HG03196 (cell line): Measurements from ENCODE around the gene KLHL35.

Experiments
- ATAC-seq: cut with Tn5 transposase; IDR thresholded peaks from one replicate; pipeline ENCODE4 v1.9.1; 2021; ENCODE audit not compliant: unreplicated experiment

The KLHL35 gene, protein sequence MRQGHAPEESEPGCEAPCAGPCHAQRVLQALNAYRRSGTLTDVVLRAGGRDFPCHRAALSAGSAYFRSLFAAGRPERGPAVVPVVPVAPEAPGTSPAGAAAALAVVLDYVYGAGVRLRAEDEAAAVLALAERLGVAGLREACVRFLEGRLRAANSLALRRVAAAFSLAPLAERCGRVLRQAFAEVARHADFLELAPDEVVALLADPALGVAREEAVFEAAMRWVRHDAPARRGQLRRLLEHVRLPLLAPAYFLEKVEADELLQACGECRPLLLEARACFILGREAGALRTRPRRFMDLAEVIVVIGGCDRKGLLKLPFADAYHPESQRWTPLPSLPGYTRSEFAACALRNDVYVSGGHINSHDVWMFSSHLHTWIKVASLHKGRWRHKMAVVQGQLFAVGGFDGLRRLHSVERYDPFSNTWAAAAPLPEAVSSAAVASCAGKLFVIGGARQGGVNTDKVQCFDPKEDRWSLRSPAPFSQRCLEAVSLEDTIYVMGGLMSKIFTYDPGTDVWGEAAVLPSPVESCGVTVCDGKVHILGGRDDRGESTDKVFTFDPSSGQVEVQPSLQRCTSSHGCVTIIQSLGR

DNA sequence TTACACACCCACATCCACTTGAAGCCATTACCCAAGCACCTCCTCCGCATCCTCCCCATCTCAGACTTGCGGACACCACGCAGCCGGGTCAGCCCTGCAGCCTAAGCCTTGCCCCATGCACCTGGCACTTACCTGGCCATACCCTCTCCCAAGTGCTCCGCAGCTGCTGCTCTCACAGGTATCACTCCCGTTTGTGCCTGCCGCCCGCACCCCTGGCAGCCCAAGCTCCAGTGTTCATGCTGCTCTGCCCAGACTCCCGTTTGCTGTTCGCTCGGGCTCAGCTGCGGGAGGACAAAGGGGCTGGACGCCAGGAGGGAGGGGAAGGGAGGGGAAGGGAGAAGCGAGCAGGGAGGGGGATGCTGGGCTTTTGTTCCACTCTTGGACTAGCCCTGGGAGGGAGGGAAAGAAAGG, at the start of gene KLHL35:
Gene KLHL35 (minus strand): TSS at position 293 of the 411 bp plus-strand sequence. CDS start 2,574 bp downstream, outside the sequence.
- no peak for ATAC-seq

DNA sequence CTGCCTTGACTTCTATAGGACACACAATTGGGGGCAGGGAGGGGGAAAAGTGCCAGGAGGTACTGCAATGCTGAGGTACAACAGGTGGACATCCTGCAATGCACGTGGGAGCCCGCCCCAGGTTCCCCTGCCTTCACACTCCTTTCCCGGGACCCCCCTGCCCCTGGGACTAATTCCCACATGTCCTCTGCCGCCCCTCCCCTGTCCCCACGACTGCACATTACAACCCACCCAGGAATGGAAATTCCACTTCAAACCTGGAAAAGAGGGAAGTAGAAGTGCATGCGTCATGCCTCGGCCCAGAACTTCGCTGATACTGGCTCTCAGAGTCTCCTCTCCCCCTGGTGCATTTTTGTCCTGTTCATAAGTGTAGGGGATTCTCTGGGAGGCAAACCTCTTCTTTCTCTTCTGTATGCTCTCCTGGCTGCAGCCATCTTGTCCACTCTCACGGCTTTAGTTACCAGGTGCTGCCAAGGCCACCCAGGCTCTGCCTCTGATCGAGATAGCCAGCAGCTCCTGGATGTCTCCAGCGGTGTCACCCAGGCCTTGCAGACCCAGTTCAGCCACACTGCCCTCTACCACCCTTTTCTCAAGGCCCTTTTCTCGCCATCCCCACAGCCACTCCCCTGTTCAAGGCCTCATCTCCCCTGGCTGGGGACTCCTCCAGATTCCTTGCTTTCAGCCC, 49.1 kb upstream of the KLHL35 start:
- ATAC-seq: no peak

DNA sequence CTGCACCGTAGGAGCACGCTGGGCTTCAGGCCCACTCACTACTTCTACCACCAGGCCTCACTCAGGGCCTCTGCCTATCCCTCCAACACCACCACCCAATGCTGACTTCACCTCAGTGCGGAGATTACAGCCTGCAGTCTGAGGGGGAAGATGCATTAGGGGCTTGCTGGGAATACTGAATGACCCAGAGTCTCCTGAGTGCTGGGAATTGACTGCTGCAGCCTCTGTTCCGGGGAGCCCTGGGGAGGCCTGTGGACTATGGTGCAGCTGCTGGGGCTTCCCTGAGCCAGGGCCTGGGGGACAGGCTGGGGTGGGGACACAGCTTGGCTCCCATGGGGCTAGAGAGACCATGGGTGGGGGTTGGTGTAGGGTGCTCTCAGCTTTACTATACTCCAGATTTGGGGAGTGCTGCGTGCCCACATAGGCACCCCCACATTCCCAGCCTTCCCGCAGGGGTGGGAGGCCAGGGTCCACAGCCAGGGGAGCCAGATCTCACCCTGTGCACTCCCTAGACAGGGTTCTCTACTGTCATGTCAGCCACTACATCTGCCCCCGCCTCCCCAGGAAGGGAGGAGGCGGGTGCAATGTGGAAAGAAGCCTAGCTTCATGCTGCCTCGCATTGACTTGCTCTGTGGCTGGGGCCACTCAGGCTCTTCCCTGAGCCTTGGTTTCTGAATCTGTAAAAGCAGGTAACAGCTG, 48.4 kb upstream of the KLHL35 start:
- no peak for ATAC-seq

DNA sequence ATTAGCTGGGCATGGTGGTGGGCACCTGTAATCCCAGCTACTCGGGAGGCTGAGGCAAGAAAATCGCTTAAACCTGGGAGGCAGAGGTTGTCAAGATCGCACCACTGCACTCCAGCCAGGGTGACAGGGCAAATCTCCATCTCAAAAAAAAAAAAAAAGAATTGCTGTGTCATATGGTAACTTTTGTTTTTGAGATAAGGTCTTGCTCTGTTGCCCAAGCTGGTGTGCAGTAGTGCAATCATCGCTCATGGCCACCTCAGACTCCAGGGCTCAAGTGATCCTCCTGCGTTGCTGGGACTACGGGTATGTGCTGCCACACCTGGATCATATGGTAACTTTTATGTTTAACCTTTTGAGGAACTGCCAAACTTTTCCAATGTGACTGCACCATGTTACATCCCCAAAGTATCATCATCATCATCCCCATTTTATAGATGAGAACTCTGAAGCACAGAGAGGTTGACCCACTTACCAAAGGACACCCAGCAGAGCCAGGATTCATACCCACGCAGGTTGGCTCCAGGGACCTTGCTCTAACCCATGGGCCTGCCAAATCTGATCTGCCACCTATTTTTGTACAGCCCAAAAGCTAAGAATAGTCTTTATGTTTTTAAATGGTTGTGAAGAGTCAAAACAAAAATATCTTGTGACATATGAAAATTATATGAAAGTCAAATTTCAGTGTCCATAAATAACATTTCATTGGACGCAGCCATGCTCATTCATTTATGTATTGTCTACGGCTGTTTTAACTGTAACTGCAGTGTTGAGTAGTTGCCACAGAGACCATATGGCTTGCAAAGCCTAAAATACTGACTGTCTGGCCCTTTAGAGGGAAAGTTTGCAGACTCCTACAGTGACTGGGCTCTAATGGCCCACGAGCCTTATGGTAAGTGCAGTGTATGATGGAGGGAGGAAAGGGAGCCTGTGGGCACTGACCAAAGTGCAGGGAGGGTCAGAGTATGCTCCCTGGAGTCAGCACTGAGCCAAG, 47.5 kb upstream of the KLHL35 start:
- no peak for ATAC-seq

DNA sequence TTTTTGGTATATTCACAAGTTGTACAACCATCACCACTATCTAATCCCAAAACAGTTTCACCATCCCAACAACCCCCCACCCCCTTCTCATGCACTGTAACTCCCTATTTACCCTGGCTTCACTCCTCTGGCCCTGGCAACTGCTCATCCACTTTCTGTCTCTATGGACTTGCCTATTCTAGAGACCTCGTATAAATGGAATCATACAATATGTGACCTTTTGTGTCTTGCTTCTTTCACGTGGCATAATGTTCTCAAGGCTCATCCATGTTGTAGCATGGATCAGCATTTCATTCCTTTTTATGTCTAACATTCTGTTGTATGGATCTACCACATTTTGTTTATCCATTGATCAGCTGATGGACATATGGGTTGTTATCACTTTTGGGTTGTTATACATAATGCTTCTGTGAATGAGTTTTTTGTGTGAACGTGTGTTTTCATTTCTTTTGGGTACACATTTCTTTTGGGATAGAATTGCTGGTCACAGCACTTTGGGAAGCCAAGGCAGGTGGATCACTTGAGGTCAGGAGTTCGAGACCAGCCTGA, 46.7 kb upstream of the KLHL35 start:
- no peak for ATAC-seq

DNA sequence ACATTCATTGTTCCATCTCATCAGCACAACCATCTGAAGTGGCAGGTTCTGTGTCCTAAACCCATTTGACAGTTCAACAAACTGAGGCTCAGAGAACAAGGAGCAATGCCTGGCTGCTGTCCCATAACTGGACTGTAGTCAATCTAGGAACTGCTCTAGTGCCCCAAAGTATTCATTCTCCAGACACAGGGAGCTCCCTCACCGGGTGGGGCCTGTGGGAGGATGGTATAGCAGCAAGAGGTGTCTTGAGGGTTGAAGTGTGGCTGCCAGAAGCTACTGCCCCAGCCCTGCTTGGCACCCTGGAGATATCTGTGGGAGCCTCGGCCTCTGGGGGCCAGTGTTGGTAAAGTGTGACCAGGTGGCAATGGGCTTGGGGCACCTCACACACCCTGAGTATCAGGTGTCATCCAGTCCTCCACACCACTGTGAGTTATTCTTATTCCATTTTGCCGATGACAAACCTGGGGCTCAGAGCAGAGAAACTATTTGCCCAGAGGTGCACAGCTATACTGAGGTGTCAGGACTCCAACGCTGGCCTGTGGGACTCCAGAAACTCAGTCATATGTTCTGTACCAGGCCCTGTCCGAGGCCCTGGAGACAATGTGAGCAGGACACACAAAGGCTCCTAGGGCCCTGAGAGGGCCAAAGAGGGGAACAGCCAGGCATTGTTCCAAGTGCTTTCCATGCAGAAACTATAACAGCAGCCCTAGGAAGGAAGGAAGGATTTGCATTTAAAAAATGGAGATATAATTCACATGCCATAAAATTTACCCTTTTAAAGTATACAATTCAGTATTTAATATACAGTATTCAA, 46.0 kb upstream of the KLHL35 start:
- no peak for ATAC-seq

DNA sequence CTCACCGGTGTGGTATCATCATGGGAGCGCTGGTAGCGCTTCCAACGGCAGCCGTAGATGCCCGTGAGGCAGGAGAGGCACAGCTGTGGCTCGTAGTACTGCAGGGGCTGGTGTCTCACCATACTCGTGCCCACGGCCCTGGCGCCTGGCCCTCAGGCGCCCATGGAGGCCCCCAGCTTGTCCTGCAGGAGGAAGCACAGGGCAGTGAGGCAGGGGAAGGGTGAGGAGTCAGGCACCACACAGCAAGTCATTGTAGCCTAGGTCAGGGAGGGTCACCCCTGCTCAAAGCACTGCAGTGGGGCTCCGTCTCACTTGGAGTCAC, 44.6 kb upstream of the KLHL35 start:
- no peak for ATAC-seq

DNA sequence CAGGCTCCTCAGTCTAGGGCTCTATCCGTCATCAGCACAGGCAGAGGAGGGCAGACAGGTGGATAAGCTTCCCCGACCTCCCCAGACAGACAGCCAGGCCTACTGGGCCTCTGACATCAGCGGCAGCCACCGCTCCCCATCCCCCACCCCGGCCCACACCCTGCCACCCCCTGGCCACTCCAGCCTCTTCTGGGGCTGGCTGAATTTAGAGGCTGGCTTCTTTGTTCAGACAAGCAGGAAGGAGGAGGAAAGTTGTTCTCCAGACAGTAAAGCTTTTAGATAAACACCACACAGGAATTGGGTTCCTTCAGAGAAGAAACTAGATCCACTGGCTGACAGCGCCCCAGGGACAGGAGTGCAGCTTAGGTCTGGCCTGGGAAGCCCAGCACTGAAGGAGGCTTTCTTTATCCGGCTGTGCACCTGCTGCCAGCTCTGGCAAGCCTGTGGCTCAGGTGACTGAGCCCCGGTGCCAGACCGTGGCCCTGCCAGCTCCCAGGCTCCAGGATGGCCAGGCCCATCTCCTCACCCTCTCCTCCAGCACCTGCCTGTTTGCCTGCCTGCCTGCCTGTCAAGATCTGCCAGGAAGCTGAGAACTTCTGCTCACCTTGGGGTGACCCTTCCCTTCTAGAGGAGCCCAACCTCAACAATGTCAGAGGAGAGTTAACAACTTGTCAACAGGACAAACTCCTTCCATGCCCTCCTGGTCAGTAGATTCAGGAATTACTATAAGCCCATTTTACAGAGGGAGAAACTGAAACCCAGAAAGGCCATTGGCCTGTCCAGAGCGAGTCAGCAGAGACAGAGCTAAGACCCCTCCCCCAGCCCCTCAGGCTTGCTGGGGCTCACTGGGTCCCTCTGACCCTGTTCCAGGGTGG, 44.0 kb upstream of the KLHL35 start:
- ATAC-seq: no peak

DNA sequence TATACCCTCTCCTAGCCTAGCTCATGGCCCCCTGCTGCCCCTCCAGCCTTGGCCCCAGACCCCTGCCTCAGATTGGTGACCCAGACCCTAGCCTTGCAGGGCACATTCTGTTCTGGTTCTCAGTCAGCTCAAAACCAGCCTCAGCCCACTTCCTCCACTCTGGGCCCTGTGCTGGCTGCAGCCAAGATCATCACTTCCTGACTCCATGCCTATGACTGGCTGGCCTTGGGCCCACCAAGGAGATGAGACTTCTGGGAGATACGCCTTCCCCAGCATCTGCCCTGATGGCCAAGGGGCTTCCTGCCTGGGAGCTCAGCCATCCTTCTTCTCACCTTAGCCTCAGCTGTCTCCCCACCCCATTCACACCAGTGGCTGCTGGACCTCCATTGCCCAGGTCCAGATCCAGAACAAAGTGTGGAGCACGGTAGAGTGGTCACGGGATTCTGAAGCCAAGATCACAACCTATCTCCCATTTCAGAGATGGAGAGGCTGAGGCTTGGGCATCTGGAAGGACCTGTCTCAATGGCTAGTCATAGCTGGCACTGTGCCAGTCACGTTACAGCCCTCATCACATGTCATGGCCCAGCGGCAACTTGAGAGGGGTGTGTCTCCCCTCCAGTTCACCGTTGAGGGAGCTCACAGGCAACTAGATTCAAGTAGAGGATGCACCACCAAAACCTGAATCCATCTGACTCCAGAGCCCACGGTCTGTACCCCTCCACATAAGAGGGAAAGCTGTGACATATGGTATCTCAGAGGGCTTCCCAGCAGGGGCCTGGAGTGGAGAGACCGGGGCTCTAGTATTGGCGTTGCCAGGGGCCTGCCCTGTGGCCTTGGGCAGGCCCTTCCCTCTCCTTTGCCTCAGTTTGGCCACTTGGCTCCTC, 43.0 kb upstream of the KLHL35 start:
- no peak for ATAC-seq

DNA sequence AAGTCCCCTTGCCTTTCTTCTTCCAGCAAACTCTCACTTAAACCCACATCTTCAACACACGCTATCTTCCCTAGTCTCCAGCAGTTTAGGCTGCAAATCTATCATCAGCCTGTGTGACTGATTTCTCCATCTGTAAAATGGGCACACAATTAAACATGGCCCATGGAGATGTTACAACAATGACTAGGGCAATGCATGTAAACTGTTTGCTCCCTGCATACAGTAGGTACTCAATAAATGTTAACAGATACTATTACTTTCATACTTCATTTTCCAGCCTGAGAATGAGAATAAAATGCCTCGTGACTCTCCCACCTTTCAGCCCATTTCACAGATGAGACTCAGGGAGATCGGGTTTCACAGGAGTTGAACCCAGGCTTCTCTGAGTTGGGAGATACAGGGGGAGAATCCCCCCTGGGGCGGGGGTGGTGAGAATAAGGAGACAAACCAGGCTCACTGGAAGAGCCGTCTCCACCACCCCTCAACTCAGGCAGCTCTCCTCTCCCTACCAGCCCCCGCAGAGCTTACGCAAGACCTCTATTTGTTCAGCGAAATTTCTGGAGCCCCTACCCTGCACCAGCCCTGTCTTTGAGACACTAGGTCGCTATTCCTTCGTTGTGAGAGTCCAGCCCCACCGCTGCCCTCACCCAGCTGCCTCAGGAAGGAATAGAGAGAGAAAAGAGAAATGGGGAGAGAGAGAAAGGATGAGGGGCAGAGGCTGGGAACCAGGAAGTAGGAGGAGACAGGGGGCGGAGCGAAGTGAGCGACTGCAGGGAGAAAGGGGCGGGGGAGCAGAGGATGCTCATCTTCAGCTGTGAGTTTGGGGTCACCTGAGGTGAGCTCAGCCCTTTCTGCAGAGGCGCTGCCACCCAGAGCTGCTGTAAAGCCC, 42.1 kb upstream of the KLHL35 start:
- ATAC-seq: no peak

DNA sequence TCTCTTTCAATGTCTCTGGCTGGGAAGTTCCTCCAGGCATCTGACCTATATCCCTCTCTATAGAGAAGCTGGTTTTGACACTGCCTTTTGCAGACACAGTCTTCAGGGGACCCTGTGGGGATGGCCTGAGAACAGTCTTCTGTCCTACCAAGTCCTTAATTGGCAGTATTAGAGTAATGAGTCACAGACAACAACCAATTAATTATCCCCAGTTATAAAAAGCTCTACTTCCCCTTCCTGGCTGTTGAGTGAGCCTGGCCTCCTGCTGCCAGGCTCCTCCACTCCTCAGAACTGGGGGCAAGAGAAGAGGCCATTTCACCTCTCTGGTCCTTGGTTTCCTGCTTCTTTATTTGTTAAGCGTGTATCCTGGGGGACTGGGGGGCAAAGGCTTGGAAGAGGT, 41.2 kb upstream of the KLHL35 start:
- no peak for ATAC-seq

DNA sequence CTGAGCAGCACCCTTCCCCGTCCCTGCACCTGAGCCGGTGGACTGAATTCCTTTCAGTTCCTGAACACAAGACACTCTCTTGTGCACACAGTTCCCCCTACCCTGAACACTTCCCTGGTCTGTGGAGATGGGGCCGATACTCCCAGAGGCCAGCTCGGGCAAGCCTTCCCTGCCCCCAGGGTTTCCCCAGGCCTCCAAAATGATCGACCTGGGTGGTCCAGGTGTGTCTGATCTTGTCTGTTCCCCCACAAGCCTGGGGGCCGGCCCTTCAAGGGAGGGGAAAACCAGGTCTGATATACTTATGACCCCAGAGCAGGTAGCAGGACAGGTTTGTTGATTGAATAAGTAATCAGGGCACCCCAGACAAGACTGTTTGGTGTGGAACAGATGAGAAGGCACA, 40.7 kb upstream of the KLHL35 start:
- no peak for ATAC-seq

DNA sequence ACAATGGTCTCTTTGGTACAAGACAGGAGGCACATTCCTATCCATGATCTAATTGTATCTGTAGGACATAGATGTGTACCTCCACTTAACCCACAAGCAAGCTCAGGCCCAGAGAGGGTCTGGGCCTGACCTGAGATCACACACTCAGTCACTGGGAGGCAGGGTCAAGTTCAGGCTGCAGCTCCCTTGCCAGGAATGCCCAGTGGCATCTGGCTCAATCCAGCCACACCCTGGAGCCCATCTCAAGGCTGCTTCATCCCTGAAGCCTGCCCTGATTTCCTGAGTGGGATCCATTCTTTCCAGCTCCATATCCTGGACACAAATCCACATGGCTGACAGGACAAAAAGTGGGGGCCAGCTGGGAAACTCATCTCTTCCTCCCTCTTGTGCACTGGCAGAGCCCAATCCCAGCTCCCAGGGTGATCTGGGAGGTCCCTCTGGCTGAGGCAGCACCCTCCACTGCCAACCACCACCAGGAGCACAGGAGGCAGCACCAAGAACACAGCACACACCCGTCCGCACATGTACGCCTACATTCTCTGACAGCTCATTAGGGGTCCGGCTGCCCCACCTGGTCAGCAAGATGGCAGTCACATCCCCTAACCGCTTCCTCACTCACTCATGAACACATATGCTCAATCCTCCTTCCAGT, 39.2 kb upstream of the KLHL35 start:
- no peak for ATAC-seq

DNA sequence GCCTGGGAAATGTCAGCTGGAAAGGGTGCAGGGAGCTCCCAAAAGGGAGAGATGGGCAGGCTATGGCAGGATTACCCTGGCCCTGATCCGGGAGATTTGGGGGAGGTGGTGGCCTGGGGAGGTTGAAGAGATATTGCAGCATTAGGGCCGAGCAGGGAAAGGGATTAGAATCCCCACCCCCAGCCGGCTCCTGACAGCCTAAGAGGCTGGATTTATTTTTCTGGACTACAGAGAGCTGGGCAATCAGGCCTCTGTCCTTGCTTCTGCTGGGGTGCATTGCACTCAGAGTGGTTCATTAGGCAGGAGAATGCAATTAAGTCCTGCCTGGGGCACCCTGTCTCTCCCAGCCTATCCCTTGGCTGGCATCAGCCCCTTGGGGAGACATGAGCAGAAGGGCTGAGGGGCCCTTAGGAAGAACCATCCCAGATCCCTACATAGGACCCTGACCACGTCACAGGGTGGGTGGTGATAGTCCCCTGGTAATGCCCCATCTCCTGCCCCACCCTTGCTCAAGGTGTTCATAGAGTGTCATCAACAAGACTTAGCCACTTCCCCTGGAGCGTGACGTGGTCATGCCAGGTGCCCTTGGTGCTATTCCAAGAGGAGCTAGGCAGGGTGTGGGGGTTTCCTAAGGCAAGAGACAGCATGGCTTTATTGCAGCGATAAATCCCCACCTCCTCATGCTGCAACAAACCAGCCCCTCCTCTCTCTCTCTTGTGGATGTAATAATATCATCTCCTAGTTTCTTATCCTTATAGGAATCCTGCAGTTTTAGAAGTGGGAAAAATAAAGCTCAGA, 38.4 kb upstream of the KLHL35 start:
- ATAC-seq: no peak

DNA sequence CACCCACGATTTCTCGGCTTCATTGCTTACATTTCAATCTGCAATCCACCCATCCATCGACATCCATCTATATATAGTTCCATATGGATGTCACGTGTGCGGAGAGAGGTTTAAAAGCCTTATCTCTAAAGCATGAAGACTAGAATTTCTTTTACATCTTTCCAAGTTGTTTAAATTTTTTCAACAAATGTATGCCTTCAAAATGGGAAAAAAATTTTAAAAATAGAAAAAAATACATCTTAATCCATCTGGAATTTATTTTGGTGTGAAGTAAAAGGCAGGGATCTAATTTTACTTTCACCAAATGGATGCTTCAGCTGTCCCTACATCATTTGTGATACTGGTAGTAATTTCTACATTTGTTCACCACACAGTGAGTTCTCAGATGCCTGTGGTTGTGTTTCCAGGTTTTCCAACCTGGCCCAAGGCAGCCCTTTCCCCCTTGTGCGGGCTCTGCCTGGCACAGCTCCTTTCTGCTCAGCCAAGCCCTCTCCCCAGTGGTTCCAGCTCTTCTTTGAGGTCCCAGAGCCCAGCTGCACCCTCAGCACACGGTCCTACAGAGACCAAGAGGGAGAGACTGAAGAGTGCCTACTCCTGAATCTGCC, 37.6 kb upstream of the KLHL35 start:
- no peak for ATAC-seq
